GM15510 (cell line): ENCODE results near the gene PRKCI.

Experiments
- POLR2A ChIP-seq: IDR thresholded peaks from 3 replicates; pipeline ENCODE4 v1.6.1; 2011; ENCODE audit warnings: borderline replicate concordance; ENCODE audit not compliant: insufficient read length; ENCODE audit errors: extremely low read depth

Gene PRKCI

GRCh38 chr3:170322566-170323269, 100.5 kb downstream of the PRKCI start:
- no peak for TF ChIP-seq POLR2A

GRCh38 chr3:170323331-170323730, 101.1 kb downstream of the PRKCI start:
- no peak for TF ChIP-seq POLR2A

- no peak for TF ChIP-seq POLR2A
Measured at GRCh38 chr3:170324962-170325361, 102.7 kb downstream of the PRKCI start.

- TF ChIP-seq POLR2A, result no peak
Measured at GRCh38 chr3:170327040-170327808, 105.0 kb downstream of the PRKCI start.

- TF ChIP-seq POLR2A, result no peak
Measured at GRCh38 chr3:170330366-170330765, 108.1 kb downstream of the PRKCI start.

GRCh38 chr3:170331143-170331542, 108.9 kb downstream of the PRKCI start:
- TF ChIP-seq POLR2A, result no peak

GRCh38 chr3:170337420-170337819, 115.2 kb downstream of the PRKCI start:
- no peak for TF ChIP-seq POLR2A

- TF ChIP-seq POLR2A, result no peak
Measured at GRCh38 chr3:170338690-170339340, 116.6 kb downstream of the PRKCI start.

GRCh38 chr3:170344971-170345370, 122.7 kb downstream of the PRKCI start:
- TF ChIP-seq POLR2A, result no peak

GRCh38 chr3:170346481-170347392, 124.5 kb downstream of the PRKCI start:
- no peak for TF ChIP-seq POLR2A

- TF ChIP-seq POLR2A, result no peak
Measured at GRCh38 chr3:170350515-170351413, 128.5 kb downstream of the PRKCI start.

GRCh38 chr3:170352936-170353335, 130.7 kb downstream of the PRKCI start:
- TF ChIP-seq POLR2A, result no peak

GRCh38 chr3:170353485-170353884, 131.3 kb downstream of the PRKCI start:
- no peak for TF ChIP-seq POLR2A

GRCh38 chr3:170354760-170355159, 132.5 kb downstream of the PRKCI start:
- TF ChIP-seq POLR2A, result no peak
